ENCODE measurements around the gene ENTPD1. TPM values are rescaled to one million over a fixed set of nuclear protein-coding genes. Genes with fewer than 3 reads are reported as not detected.
"Not testable (repeated sequence)": the region's sequence is repeated elsewhere in the genome, so short reads cannot be mapped to it uniquely, and the experiment has no call there.

The ENTPD1 gene
- total RNA-seq, 1 experiment from 2014 or later = 0.17 TPM

- peak; percentile 32 for DNase-seq (ENCODE audit: low read depth)
These were observed 109.2 kb downstream of the ENTPD1 start for GRCh38 chr10:95864906-95865813.

DNA sequence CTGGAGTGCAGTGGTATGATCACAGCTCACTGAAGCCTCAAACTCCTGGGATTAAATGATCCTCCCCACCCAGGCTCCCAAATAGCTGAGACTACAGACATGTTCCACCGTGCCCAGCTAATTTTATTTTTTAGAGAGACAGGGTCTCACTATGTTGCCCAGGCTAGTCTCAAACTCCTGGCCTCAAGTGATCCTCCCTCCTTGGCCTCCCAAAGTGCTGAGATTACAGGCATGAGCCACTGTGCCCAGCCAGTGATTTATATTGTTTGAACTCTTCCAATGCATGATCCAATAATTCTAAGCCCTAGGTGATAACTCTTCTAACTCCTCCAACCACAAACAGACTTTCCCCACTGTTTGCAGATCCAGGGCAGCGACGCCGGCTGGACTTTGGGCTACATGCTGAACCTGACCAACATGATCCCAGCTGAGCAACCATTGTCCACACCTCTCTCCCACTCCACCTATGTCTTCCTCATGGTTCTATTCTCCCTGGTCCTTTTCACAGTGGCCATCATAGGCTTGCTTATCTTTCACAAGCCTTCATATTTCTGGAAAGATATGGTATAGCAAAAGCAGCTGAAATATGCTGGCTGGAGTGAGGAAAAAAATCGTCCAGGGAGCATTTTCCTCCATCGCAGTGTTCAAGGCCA, 110.0 kb downstream of the ENTPD1 start:
- no peak for DNase-seq (ENCODE audit: low read depth)

GRCh38 chr10:95866467-95866842, 110.5 kb downstream of the ENTPD1 start:
- no peak for DNase-seq (ENCODE audit: low read depth)

GRCh38 chr10:95867866-95868265, 111.9 kb downstream of the ENTPD1 start:
- DNase-seq (ENCODE audit: low read depth) = no peak

DNA sequence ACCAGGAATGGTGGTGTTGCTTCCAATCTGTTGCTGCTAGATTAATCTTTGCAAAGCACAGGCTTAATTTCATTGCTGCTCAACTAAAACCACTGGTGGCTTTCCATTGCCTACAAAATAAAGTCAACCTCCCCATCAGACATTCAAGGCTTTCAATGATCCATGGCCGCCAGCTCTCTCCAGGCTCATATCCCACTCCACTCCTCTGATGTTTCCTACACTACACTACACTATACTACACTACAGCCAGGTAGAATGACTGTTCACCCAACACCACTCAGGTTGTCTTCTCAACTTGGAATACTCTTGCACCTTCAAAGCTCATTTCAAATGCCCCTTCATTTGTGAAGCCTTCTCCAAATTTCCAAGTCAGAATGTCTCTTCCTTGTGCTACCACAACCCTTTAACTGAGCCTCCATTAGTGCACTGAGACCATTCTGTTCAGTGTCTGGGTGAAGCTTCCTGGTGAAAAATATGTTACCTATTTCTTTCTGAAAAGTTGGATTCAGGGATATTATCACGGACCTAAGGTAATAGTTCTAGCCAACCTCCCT, 116.3 kb downstream of the ENTPD1 start:
- DNase-seq (ENCODE audit: low read depth) = no peak

- DNase-seq (ENCODE audit: low read depth) = no peak
These were observed 117.2 kb downstream of the ENTPD1 start for GRCh38 chr10:95873139-95873538.

DNA sequence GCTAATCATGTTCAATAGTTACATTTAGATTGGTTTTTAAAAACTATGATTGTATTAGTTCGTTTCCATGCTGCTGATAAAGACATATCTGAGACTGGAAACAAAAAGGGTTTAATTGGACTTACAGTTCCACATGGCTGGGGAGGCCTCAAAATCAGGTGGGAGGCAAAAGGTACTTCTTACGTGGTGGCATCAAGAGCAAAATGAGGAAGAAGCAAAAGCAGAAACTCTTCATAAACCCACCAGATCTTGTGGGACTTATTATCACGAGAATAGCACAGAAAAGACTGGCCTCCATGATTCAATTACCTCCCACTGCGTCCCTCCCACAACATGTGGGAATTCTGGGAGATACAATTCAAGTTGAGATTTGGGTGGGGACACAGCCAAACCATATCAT, 117.7 kb downstream of the ENTPD1 start:
- DNase-seq (ENCODE audit: low read depth) = no peak

DNA sequence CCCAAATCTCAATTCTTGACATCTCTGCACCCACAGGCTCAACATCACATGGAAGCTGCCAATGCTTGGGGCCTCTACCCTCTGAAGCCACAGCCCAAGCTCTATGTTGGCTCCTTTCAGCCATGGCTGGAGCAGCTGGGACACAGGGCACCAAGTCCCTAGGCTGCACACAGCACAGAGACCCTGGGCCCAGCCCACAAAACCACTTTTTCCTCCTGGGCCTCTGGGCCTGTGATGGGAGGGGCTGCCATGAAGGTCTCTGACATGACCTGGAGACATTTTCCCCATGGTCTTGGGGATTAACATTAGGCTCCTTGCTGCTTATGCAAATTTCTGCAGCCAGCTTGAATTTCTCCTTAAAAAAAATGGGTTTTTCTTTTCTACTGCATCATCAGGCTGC, 118.8 kb downstream of the ENTPD1 start:
- DNase-seq (ENCODE audit: low read depth) = not testable (repeated sequence)

DNA sequence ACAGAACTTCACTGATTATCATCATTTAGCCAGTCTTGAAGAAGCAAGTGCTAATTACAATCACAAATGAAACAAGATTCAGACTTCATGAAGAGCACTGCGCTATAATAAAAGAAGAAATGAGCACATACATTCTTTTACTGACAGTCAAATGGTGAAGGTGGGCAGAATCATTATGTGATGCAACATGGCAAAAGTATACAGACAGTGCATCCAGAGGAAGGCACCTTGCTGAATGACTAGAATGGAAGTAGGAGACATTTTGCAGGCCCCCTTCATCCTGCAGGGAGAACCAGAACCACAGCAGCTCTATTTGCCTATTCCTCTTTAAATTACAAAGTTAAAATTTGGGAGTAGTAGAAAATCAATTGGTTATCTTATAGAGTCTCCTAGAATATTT, 120.8 kb downstream of the ENTPD1 start:
- no peak for DNase-seq (ENCODE audit: low read depth)

- DNase-seq (ENCODE audit: low read depth) = no peak
These were observed 121.9 kb downstream of the ENTPD1 start for GRCh38 chr10:95877881-95878280.

DNA sequence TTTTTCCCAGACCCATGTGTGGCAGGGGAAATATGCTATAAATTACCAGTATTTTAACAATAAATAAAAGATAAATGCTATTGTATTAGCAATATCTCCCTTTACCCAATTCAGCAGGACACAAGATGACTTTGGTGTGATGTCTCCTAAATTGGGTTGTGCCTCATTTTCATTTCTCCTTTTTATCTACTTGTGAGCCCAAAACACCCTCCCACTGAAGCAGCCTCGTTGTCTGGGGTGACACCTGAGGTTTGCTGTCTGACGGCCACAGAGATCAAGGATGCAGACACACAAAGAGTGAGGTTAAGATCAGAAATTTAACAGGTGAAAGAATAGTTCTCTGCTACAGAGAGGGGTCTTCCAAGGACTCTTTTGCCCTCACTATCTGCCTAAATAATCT, 124.7 kb downstream of the ENTPD1 start:
- DNase-seq (ENCODE audit: low read depth) = no peak

DNA sequence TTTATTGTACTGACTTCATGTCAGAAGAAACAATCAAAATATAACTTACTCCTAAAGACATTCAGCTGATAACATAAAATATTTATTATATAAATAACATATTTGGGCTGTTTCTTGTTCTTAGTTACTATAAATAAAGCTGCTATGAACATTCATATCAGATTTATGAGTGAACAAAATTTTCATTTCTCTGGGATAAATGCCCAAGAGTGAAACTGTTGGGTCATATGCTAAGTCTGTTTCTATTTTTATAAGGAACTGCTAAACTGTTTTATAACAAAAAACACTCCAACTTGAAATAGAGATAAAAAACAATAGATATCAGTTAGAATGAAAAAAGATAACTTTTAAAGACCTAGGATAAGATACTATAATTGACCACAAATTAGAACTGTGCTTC, 125.4 kb downstream of the ENTPD1 start:
- DNase-seq (ENCODE audit: low read depth) = no peak

- DNase-seq (ENCODE audit: low read depth) = no peak
These were observed 133.9 kb downstream of the ENTPD1 start for GRCh38 chr10:95889830-95890229.

DNA sequence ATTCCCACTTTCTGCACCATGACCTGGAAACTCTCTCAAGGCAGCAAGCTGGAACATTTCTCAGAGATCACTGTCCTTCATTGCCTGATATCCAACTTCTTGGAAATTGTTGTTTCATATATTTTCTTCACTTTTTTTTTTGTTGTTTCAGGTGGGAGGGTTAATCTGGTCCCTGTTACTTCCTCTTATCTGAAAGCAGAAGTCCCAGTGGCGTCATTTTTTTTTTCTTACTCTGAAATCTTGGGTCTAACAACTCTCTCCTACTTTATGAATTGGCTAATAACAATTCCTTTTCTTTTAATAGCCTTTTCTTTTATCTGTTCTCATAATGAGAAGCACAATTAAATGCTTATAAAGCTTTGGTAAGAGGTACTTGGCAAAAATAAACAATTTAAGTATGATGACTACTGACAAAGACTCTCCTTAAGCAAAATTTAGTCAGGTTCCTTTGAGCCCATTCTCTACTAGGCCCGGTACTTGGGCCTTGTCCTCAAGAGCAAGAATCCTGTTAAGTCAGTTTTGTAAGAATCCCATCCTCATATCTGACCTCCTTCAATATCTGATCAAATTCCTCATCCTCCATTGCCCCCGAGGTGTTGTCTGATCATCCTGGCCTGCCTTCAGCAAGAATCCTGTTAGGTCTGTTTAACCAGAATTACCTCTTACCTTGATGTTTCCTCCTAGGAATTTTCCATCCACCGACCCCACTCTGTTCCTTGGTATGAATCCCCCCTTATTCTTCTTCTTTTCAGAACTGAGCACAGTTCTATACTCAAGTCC, 140.3 kb downstream of the ENTPD1 start:
- no peak for DNase-seq (ENCODE audit: low read depth)

DNA sequence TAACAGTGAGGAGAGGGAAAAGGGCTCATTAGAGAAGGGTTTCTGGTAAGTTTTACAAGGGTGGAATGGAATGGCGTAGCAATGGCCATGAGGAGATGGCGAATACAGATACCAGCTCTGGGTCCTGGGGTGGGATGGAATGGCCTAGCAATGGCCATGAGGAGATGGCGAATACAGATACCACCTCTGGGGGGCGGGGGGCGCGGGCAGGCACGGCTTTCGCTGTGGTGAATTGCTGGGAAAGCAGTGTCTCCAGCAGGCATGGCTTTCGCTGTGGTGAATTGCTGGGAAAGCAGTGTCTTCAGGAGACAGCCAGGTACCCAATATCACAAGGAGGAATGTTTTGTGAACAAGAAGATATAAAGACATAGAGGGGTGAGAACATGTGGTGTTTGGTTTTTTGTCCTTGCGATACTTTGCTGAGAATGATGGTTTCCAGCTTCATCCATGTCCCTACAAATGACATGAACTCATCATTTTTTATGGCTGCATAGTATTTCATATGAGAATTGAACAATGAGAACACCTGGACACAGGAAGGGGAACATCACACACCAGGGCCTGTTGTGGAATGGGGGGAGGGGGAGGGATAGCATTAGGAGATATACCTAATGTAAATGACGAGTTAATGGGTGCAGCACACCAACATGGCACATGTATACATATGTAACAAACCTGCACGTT, 150.1 kb downstream of the ENTPD1 start:
- not testable (repeated sequence) for DNase-seq (ENCODE audit: low read depth)

DNA sequence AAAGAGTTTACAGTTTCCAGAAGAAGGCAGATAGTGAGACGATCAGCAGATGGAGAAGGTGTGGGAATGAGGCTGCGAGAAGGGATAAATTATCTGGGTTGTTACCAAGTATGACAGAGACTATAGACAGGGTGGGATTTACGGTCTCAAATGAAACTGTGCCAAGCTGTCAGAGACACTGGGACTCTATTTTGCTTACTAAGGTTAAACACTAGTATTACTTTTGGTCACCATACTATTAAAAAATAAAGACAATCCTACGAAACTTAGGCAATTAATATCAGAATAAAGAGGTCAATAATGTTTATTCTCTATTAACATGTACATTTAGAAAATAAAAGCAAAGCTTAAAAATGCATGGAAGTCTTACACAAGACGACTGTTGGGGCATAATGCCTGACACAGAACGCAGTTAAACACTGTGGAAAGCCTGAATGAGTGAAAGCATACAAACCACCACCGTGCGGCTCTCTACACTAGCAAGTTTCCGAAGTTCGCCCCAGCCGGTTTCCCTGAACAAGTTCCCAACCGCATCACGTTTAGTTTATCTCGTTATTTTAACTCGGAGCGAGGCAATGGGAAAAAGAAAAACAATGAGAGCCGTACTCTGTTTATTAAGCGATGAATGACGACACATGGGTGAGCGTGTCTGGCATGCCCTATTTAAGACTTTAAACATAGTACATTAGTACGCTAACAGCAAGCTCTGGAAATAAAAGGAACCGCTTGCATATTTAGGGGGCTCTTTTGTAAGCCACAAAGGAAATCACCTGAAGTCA, 150.9 kb downstream of the ENTPD1 start:
- peak; percentile 47 for DNase-seq (ENCODE audit: low read depth)

GRCh38 chr10:95907456-95908253, 151.7 kb downstream of the ENTPD1 start, which contains the start of gene CC2D2B:
CC2D2B (plus strand) TSS chr10:95907975; CDS start chr10:95911324, 3,349 bp downstream.
- DNase-seq (ENCODE audit: low read depth) = peak; percentile 87

DNA sequence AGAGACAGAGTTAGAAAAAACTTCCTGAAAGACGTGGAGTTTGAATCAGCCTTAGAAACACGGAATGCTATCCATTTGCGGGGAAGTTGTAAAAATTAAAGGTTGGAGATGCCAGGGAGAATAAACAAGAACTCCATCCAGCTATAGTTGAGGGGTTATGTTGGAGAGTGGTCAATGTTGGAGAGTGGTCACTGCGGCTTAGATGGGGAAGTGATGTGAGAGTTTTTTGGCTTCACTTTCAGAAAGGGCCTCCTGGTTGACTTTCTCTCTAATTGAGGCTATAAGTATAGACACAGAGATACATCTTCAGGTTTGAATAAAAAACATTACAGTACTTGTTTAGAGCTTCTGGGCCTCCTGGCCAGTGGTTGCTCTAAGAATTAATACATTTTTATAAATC, 152.5 kb downstream of the ENTPD1 start:
- DNase-seq (ENCODE audit: low read depth) = no peak

GRCh38 chr10:95909561-95909960, 153.6 kb downstream of the ENTPD1 start:
- DNase-seq (ENCODE audit: low read depth) = no peak

- DNase-seq (ENCODE audit: low read depth) = not testable (repeated sequence)
These were observed 160.1 kb downstream of the ENTPD1 start for GRCh38 chr10:95916039-95916438.

All from Daoy (cell line).